ENCODE data around the gene TRIO.

TRIO gene

DNA sequence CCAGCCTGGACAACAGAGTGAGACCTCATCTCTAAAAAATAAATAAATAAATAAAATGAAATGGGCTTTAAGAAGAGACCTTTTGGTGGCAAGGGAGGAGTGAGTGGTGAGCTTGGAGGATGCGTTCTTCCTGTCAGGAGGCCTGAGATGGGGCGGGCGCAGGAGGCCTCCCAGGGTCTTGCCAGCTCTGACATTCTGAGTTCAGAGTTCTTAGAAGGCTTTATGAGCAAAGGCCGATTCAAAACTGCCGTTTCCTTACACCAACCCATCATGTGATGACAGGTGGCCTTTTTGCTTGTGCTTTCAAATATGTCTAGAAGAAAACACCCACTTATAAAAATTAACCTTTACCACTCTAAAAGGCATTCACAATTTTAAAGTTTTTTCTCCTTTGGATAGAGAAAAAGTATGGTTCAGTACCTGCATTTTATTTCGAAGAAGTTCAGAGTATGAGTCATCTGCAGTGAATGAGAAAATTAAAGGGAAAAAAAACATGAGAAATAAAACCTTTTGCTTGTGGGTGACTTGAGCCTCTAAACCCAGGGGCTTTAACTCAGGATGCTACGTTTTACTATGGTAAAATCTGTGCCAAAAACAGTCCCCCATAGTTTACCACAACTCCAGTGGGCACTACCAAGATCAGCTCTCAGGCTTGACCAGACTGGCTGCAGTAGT is 281.0 kb downstream of the TRIO start:
- H3K9me3 ChIP-seq (replicated peaks in 1 of 2; ENCODE audit: control insufficient read depth in 2 of 2, insufficient read depth in 1 of 2, low read depth in 1 of 2, low read length in 2 of 2): no peaks in the 10 kb centered on the region
- no peak for DNase-seq (ENCODE audit: low spot score)
- H3K23ac ChIP-seq (ENCODE audit: low read depth, low read length, poor library complexity): no peak overlapping the region
- H3K4me2 ChIP-seq (ENCODE audit: insufficient read depth, low read length, poor library complexity, severe bottlenecking): no peak overlapping the region
- peaks cover 0 to 26% of the 10 kb centered on the region in 2 donors for H3K4me1 ChIP-seq (ENCODE audit: control insufficient read depth in 2 of 2, insufficient read depth in 1 of 2, low read depth in 1 of 2, low read length in 2 of 2)
- WGBS, 2 donors (ENCODE audit: extremely low coverage in 2 of 2, insufficient read length in 2 of 2, insufficient replicate concordance in 1 of 2): no CpG with 5 or more reads among the region's 7 CpGs
- H4K91ac ChIP-seq (ENCODE audit: low read depth, low read length, poor library complexity): no peak overlapping the region
- no peaks in the 10 kb centered on the region for H3K27me3 ChIP-seq (ENCODE audit: control insufficient read depth in 3 of 3, insufficient read depth in 3 of 3, low read depth in 1 of 3, low read length in 3 of 3)
- H2AK5ac ChIP-seq (ENCODE audit: low read depth, low read length): no peak overlapping the region
- H3K4ac ChIP-seq (ENCODE audit: low read length): no peak overlapping the region
- no peak overlapping the region for H2BK120ac ChIP-seq (ENCODE audit: low read depth, low read length)
- H3K27ac ChIP-seq (replicated peaks; ENCODE audit: low read length): no peak overlapping the region
- H3K18ac ChIP-seq (ENCODE audit: low read length): no peak overlapping the region
- no peak overlapping the region for H2BK5ac ChIP-seq (ENCODE audit: low read length)
- no peak overlapping the region for H2BK15ac ChIP-seq (ENCODE audit: low read length)
- H3K36me3 ChIP-seq (replicated peaks in 1 of 2; ENCODE audit: control insufficient read depth in 2 of 2, insufficient read depth in 2 of 2, low read length in 2 of 2): peaks cover 17 to 88% of the 10 kb centered on the region in 2 donors
- H3K4me3 ChIP-seq (ENCODE audit: low read length in 2 of 2): no peak overlapping the region
- no peak overlapping the region for H4K8ac ChIP-seq (ENCODE audit: low read depth, low read length)
- no peaks in the 10 kb centered on the region for H3K79me1 ChIP-seq (ENCODE audit: low read depth, low read length)
- no peak overlapping the region for H2AFZ ChIP-seq (ENCODE audit: low read length)
- no peak overlapping the region for H3K14ac ChIP-seq (ENCODE audit: low read length)
- no peak overlapping the region for H2BK12ac ChIP-seq (ENCODE audit: low read length)
- no peak overlapping the region for H3K9ac ChIP-seq (ENCODE audit: low read depth, low read length, poor library complexity)

DNA sequence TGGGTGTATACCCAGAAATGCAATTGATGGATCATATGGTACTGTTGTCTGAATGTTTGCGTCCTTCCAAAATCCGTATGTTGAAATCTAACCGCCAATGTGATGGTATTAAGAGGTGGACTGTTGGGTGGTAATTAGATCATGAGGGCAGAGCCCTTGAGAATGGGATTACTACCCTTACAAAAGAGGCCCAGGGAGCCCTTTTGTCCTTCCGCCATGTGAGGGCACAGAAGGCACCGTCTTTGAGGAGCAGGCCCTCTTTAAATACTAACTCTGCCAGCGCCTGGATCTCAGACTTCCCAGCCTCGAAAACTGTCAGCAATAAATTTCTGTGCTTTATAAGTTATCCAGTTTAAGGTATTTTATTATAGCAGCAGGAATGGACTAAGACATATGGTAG is 282.4 kb downstream of the TRIO start:
- Histone ChIP-seq H3K9ac (ENCODE audit: low read depth, low read length, poor library complexity) (no peak overlapping the region), H3K4ac (ENCODE audit: low read length) (no peak overlapping the region), H3K36me3 (replicated peaks in 1 of 2; ENCODE audit: control insufficient read depth in 2 of 2, insufficient read depth in 2 of 2, low read length in 2 of 2) (peaks cover 8 to 86% of the 10 kb centered on the region in 2 donors), H2BK12ac (ENCODE audit: low read length) (no peak overlapping the region), H3K27ac (replicated peaks; ENCODE audit: low read length) (no peak overlapping the region), H3K4me3 (ENCODE audit: low read length in 2 of 2) (no peak overlapping the region), H2BK5ac (ENCODE audit: low read length) (no peak overlapping the region), H3K27me3 (ENCODE audit: control insufficient read depth in 3 of 3, insufficient read depth in 3 of 3, low read depth in 1 of 3, low read length in 3 of 3) (no peaks in the 10 kb centered on the region), H2AK5ac (ENCODE audit: low read depth, low read length) (no peak overlapping the region), H3K18ac (ENCODE audit: low read length) (no peak overlapping the region), H3K4me1 (ENCODE audit: control insufficient read depth in 2 of 2, insufficient read depth in 1 of 2, low read depth in 1 of 2, low read length in 2 of 2) (peaks cover 0 to 29% of the 10 kb centered on the region in 2 donors), H4K91ac (ENCODE audit: low read depth, low read length, poor library complexity) (no peak overlapping the region), H4K8ac (ENCODE audit: low read depth, low read length) (no peak overlapping the region), H3K14ac (ENCODE audit: low read length) (no peak overlapping the region), H3K9me3 (replicated peaks in 1 of 2; ENCODE audit: control insufficient read depth in 2 of 2, insufficient read depth in 1 of 2, low read depth in 1 of 2, low read length in 2 of 2) (no peaks in the 10 kb centered on the region), H2AFZ (ENCODE audit: low read length) (no peak overlapping the region), H3K23ac (ENCODE audit: low read depth, low read length, poor library complexity) (no peak overlapping the region), H2BK15ac (ENCODE audit: low read length) (no peak overlapping the region), H2BK120ac (ENCODE audit: low read depth, low read length) (no peak overlapping the region), H3K79me1 (ENCODE audit: low read depth, low read length) (no peaks in the 10 kb centered on the region), H3K4me2 (ENCODE audit: insufficient read depth, low read length, poor library complexity, severe bottlenecking) (no peak overlapping the region)
- WGBS, 2 donors (ENCODE audit: extremely low coverage in 2 of 2, insufficient read length in 2 of 2, insufficient replicate concordance in 1 of 2): no CpG with 5 or more reads among the region's 7 CpGs
- DNase-seq (ENCODE audit: low spot score): no peak

DNA sequence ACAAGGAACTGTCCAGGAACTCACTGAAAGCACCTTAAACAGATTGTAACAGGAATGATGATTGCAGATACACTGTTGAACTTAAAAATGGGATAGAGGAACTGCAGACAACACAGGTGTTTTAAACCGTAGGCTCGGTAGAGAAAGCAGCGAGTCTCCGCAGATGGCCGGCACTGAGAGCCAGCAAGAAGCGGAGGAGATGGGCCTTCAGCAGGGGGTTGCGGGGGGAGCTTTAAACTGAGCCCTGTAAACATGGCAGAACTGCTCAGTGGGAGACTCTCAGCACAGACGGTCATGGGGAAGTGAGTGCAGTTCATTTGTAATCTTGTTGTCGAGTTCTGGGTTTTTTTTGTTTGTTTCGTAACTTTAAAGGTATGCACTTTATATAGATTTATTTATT is 283.4 kb downstream of the TRIO start:
- Histone ChIP-seq H2AFZ (ENCODE audit: low read length) (no peak overlapping the region), H2BK120ac (ENCODE audit: low read depth, low read length) (no peak overlapping the region), H2BK5ac (ENCODE audit: low read length) (no peak overlapping the region), H3K4me3 (ENCODE audit: low read length in 2 of 2) (no peak overlapping the region), H3K9me3 (replicated peaks in 1 of 2; ENCODE audit: control insufficient read depth in 2 of 2, insufficient read depth in 1 of 2, low read depth in 1 of 2, low read length in 2 of 2) (no peaks in the 10 kb centered on the region), H3K4me1 (ENCODE audit: control insufficient read depth in 2 of 2, insufficient read depth in 1 of 2, low read depth in 1 of 2, low read length in 2 of 2) (peaks cover 0 to 31% of the 10 kb centered on the region in 2 donors), H2BK12ac (ENCODE audit: low read length) (no peak overlapping the region), H4K8ac (ENCODE audit: low read depth, low read length) (no peak overlapping the region), H3K27me3 (ENCODE audit: control insufficient read depth in 3 of 3, insufficient read depth in 3 of 3, low read depth in 1 of 3, low read length in 3 of 3) (no peaks in the 10 kb centered on the region), H2BK15ac (ENCODE audit: low read length) (no peak overlapping the region), H3K9ac (ENCODE audit: low read depth, low read length, poor library complexity) (no peak overlapping the region), H3K79me1 (ENCODE audit: low read depth, low read length) (no peaks in the 10 kb centered on the region), H2AK5ac (ENCODE audit: low read depth, low read length) (no peak overlapping the region), H3K4me2 (ENCODE audit: insufficient read depth, low read length, poor library complexity, severe bottlenecking) (no peak overlapping the region), H3K4ac (ENCODE audit: low read length) (no peak overlapping the region), H3K27ac (replicated peaks; ENCODE audit: low read length) (no peak overlapping the region), H3K18ac (ENCODE audit: low read length) (no peak overlapping the region), H3K14ac (ENCODE audit: low read length) (no peak overlapping the region), H4K91ac (ENCODE audit: low read depth, low read length, poor library complexity) (no peak overlapping the region), H3K23ac (ENCODE audit: low read depth, low read length, poor library complexity) (no peak overlapping the region), H3K36me3 (replicated peaks in 1 of 2; ENCODE audit: control insufficient read depth in 2 of 2, insufficient read depth in 2 of 2, low read length in 2 of 2) (peaks cover 7 to 78% of the 10 kb centered on the region in 2 donors)
- WGBS, 2 donors (ENCODE audit: extremely low coverage in 2 of 2, insufficient read length in 2 of 2, insufficient replicate concordance in 1 of 2): no CpG with 5 or more reads among the region's 10 CpGs
- DNase-seq (ENCODE audit: low spot score): no peak

DNA sequence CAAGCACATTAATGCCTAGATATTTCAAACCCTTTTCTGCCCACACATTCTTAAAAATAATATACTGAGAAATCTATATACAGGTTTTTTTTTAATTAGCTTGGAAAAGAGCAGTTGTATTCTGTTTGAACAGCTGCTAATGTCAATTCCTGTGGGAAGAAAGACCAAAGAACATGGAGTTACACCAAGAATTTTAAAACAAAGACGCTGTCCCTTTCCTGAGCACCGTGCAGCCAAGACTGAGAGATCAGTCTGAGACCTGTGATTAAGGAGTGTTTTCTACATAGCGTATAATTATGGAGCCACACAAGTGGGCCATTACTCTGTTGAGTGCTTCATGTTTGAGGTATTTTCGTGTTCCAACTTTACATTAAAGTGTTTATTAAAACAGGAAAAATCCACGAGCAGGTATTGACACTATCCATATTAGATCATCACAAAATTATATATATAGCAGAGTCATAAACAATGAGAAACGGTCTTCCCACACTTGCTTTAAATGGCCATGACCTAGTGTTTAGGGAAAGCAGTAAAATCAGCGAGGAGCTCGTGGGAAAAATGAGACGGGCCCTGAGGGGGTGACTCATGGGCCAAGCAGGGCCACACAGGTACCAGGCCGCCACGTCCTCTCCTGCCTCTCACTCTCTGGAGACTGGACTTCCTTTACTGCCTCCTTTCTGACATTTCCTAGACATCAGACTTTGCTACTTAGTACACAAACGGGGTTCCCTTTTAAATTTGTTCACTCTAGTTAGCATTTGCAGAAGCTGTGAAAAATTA is 285.4 kb downstream of the TRIO start:
- Histone ChIP-seq H2BK15ac (ENCODE audit: low read length) (no peak overlapping the region), H3K14ac (ENCODE audit: low read length) (no peak overlapping the region), H4K8ac (ENCODE audit: low read depth, low read length) (no peak overlapping the region), H3K9me3 (replicated peaks in 1 of 2; ENCODE audit: control insufficient read depth in 2 of 2, insufficient read depth in 1 of 2, low read depth in 1 of 2, low read length in 2 of 2) (no peaks in the 10 kb centered on the region), H3K36me3 (replicated peaks in 1 of 2; ENCODE audit: control insufficient read depth in 2 of 2, insufficient read depth in 2 of 2, low read length in 2 of 2) (peaks cover 0 to 64% of the 10 kb centered on the region in 2 donors), H3K27ac (replicated peaks; ENCODE audit: low read length) (no peak overlapping the region), H3K4me3 (ENCODE audit: low read length in 2 of 2) (no peak overlapping the region), H3K4me2 (ENCODE audit: insufficient read depth, low read length, poor library complexity, severe bottlenecking) (no peak overlapping the region), H3K18ac (ENCODE audit: low read length) (no peak overlapping the region), H2BK12ac (ENCODE audit: low read length) (no peak overlapping the region), H4K91ac (ENCODE audit: low read depth, low read length, poor library complexity) (no peak overlapping the region), H2AK5ac (ENCODE audit: low read depth, low read length) (no peak overlapping the region), H3K4ac (ENCODE audit: low read length) (no peak overlapping the region), H2BK5ac (ENCODE audit: low read length) (no peak overlapping the region), H3K27me3 (ENCODE audit: control insufficient read depth in 3 of 3, insufficient read depth in 3 of 3, low read depth in 1 of 3, low read length in 3 of 3) (no peaks in the 10 kb centered on the region), H3K9ac (ENCODE audit: low read depth, low read length, poor library complexity) (no peak overlapping the region), H2BK120ac (ENCODE audit: low read depth, low read length) (no peak overlapping the region), H2AFZ (ENCODE audit: low read length) (no peak overlapping the region), H3K79me1 (ENCODE audit: low read depth, low read length) (no peaks in the 10 kb centered on the region), H3K4me1 (ENCODE audit: control insufficient read depth in 2 of 2, insufficient read depth in 1 of 2, low read depth in 1 of 2, low read length in 2 of 2) (peaks cover 2 to 32% of the 10 kb centered on the region in 2 donors), H3K23ac (ENCODE audit: low read depth, low read length, poor library complexity) (no peak overlapping the region)
- no peak for DNase-seq (ENCODE audit: low spot score)
- WGBS, 2 donors (ENCODE audit: extremely low coverage in 2 of 2, insufficient read length in 2 of 2, insufficient replicate concordance in 1 of 2): no CpG with 5 or more reads among the region's 12 CpGs

Measured in neuronal stem cell (in vitro differentiated cells).